Sciatic nerve (tissue), 2 donors: ENCODE measurements around the gene RHBDF2. TPM values are rescaled to one million over a fixed set of nuclear protein-coding genes. Genes with fewer than 3 reads are reported as not detected.
"Not testable (repeated sequence)": the region's sequence is repeated elsewhere in the genome, so short reads cannot be mapped to it uniquely, and the experiment has no call there.

Experiments used
- ATAC-seq: fragments of 200-7000 bp; cut with Tn5 transposase; one replicate; pipeline ENCODE4 v1.9.1; 2020; ENCODE audit warnings: mild to moderate bottlenecking, moderate library complexity
- DNase-seq: peaks from one replicate; pipeline ENCODE4 v3.0.0-alpha.2; 2020; ENCODE audit warnings: low spot score
- intact Hi-C: fragments of 100-400 bp; cut with DNase I; formaldehyde crosslinking; loops from one replicate; pipeline ENCODE4 v1.14.2; 2022
- total RNA-seq: library from RNA; stranded (reverse); fragmentation: NEBNext Ultra II Directional; extraction: Animal tissue kit (Norgen Biotek cat#: 25700); gene quantifications from one replicate; pipeline ENCODE4 v1.2.1, GENCODE V29; 2021
- donor health status: DM: no; HTN: no; CAD: no.
- donor health status: DM: no; HTN: no; CAD: no.

The RHBDF2 gene
- total RNA-seq, 1 donor from 2014 or later, result 37.9 TPM

- not testable (repeated sequence) for ATAC-seq, DNase-seq
- intact Hi-C loops, result loop anchor here (5.0 kb wide), 1 partner anchor 41 kb away; the partner anchor contains the start of gene AANAT
These were observed 7.3 kb upstream of the RHBDF2 start for GRCh38 chr17:76508472-76509063.

GRCh38 chr17:76506408-76507345 is 5.5 kb upstream of the RHBDF2 start:
- intact Hi-C loops, result loop anchor here (5.0 kb wide), 1 partner anchor 39 kb away; the partner anchor contains the start of gene AANAT
- peak; percentile 92 for DNase-seq
- peak; percentile 81 for ATAC-seq

DNA sequence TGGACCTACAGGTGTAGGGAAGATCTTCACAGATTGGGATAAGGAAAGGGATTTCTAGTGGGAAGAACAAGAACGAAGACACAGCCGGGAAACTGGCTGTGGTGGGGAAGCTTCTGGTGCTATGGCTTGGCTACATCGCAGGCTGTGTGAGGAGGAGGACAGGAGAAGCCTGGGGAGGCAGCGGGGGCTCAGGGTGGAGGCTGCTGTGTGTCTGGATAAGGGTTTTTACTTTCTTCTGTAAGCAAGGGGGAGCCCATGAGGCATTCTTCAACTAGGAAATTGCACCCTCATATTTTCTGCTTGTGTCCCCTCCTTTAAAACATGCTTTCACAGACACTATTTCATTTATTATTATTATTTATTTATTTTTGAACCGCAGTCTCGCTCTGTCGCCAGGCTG is 2.9 kb upstream of the RHBDF2 start:
- ATAC-seq (no peak), DNase-seq (no peak)
- intact Hi-C loops, result no loop called here

- no peak for ATAC-seq
- DNase-seq, result no peak
- intact Hi-C loops, result no loop called here
These were observed 1.4 kb upstream of the RHBDF2 start for GRCh38 chr17:76502341-76503211.

DNA sequence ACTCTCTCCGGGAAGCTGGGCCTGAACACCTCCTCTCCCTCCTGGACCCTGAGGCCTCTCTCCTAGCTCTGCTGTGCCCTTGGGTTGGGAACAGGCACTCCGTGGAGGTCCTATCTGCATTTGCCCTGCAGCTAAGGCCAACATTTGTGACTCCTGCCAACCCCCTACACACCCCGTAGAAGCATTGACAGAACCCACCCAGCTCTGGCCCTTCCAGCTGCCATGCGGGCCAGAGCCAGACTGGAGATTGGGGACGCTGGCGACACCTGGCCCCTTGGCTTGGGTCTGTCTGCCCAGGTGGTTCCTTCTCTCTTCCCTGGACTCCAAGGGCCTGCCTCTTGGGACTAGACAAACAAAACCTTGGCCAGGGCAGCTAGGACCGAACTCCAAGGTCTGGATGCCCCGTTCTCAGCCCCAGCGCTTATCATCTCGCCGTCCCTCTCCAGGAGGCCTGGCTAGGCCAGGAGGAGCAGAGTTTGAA is 644 bp upstream of the RHBDF2 start:
- no peak for DNase-seq
- no peak for ATAC-seq
- intact Hi-C loops, result no loop called here

DNA sequence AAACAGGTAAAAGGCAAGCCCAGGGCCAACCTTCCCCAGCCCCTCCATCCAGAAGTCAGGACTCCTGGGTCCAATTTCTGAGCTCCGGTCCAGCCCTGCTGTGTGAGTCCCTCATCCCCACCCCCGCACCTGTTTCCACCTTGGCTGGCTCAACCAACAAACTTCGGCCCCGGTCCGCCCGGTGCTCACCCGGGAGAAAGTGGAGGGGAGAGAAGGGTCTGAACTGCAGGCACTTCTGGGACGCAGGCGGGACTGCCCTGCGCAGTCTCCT is 541 bp downstream of the RHBDF2 start:
- intact Hi-C loops, result no loop called here
- no peak for ATAC-seq
- DNase-seq, result no peak

- DNase-seq (no peak), ATAC-seq (no peak)
- intact Hi-C loops, result no loop called here
These were observed 1.0 kb downstream of the RHBDF2 start for GRCh38 chr17:76500074-76500746.

DNA sequence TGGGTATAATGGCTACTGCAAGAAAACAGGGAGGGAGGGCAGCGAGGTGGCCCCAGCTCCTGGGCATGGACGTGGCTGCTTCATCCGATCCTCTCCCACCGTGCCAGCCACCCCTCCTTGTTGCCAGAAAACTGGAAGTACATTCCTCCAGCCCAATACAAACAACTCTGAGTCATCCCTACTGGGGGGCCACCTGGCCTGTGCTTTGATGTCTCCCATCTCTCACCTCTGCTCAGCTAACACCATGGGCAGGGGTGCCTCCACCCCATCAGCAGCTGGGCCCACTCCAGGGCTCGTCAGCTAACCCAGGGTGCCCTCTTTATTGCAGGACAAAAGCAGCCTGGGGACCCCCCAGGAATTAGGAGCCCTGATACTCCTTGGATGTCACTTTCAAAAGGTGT is 2.0 kb downstream of the RHBDF2 start:
- ATAC-seq (no peak), DNase-seq (no peak)
- intact Hi-C loops, result no loop called here

DNA sequence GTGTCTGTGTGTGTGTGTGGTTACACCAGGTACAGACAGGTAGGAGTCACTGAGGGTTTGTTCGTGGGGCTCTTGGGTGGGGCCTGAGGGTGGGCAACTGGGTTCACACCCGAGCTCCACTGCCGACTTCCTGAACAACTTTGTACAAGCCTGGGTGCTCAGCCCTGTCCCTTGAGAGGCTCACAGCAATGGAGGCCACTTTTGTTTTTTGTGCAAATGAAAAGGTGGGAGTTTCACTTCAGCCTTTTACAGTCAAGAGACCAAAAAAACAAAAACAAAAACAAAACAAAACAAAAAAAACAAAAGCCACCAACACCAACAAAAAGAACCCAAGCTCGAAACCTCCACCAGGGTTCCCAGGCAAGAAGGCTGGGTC is 2.4 kb downstream of the RHBDF2 start:
- ATAC-seq, result no peak
- intact Hi-C loops, result no loop called here

GRCh38 chr17:76497979-76498875 is 3.0 kb downstream of the RHBDF2 start:
- DNase-seq (peak; percentile 83), ATAC-seq (peak; percentile 46)
- intact Hi-C loops, result no loop called here

More for the DNA sequence above, 2.4 kb downstream of the RHBDF2 start:
- no peak for DNase-seq

GRCh38 chr17:76497699-76497978 is 3.6 kb downstream of the RHBDF2 start:
- DNase-seq (no peak), ATAC-seq (no peak)
- intact Hi-C loops, result no loop called here

DNA sequence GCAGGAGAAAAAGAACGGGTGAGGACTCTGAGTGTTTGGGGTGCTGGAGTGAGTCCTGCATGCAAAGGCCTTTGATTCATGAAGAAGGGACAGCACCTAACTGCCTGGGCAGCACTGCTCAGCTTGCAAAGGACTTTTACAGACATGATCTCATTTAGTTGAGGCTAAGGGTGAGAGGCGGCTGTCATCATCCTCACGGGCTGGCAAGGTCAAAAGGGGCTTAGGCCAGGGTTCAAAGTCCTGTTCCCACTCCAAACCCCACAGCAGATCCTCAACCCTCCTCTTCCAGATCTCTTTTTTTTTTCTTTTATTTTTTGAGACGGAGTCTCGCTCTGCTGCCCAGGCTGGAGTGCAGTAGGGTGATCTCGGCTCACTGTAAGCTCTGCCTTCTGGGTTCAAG is 4.8 kb downstream of the RHBDF2 start:
- intact Hi-C loops, result no loop called here
- ATAC-seq, result no peak
- no peak for DNase-seq

DNA sequence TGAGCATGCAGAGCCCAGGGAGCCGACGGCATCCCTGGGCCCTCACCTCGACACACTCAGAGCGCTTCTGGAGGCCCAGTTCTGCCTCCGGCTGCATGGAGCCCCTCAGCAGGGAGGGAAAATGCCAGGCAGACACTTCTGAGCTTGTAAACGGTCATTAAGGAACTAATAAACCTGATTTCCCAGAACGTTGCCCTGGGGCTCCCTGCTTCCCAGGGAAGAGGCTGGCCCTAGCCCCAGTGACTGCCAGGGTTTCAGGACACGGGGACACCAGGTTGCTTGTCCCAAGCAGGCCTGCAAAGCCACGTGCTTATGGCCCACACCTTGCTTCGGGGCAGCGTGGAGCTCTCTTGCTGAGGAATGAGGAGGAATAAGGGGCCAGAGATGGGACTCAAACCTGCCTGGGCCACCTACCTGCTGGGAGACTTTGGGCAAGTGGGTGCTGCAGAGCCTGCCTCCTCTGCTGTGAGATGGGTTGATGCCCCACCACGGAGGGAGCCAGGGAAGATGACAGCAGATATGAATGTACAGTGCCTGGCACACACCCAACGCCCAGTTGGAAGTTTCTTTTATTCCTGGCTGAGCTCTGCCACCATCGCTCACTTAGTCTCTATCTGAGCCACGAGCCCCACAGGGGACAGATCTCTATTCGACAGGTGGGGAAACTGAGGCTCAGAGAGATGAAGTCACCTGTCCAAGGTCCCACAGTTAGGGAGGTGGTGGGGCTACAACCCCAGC is 5.4 kb downstream of the RHBDF2 start:
- intact Hi-C loops, result no loop called here

GRCh38 chr17:76493505-76494167 is 7.6 kb downstream of the RHBDF2 start:
- no peak for ATAC-seq
- no peak for DNase-seq
- intact Hi-C loops, result no loop called here

More for the DNA sequence above, 5.4 kb downstream of the RHBDF2 start:
- ATAC-seq (no peak), DNase-seq (no peak)

- DNase-seq (no peak), ATAC-seq (peak; percentile 82)
- intact Hi-C loops, result no loop called here
These were observed 8.2 kb downstream of the RHBDF2 start for GRCh38 chr17:76492989-76493501.

DNA sequence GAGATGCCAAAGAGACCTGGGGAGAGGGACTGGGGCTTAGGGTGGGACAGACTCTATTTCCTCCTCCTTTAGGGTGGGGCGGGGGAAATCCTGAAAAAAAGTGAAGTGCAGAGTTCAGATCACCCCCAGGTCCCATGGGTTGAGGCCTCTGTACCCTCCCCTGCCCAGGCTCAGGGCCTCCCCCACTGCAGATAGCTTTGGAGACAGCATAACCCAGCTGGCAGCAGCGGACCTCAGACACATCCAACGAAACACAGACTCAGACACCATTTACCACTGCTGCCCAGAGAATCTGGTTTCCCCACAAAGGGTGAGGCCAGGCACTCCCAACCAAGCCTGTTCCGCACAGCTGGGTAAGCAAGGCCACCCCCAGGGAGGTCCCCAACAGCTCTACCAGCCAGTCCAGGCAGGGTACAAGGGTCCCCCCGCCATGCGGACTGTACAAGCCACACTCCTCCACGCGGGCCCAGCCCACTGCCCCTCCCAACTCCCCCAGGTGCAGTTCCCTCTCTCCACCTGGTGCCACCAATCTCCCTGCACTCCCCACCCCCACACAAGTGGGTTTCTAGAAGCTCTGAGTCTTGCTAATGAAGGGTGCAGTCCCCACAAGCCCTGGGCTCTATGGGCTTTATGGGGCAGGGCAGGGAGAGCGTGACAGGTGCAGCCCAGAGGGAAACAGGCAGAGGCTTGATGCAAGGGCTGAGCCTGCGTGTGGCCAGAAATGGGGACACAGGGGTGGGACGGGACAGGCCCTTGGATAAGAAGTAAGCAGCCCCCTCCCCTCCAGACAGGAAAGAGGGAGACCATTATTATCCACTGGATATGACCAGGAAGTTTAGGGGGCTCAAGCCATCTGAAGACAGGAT is 8.9 kb downstream of the RHBDF2 start:
- intact Hi-C loops, result no loop called here
- DNase-seq (no peak), ATAC-seq (no peak)
